HG02938 (cell line): ENCODE measurements around the gene CALD1.

ENCODE experiments used
- ATAC-seq: cut with Tn5 transposase; IDR thresholded peaks from one replicate; pipeline ENCODE4 v1.9.1; 2021; ENCODE audit warnings: mild to moderate bottlenecking, moderate library complexity; ENCODE audit not compliant: unreplicated experiment

Gene CALD1

GRCh38 chr7:134820295-134820694 lies 40.9 kb downstream of the CALD1 start:
- ATAC-seq = no peak

DNA sequence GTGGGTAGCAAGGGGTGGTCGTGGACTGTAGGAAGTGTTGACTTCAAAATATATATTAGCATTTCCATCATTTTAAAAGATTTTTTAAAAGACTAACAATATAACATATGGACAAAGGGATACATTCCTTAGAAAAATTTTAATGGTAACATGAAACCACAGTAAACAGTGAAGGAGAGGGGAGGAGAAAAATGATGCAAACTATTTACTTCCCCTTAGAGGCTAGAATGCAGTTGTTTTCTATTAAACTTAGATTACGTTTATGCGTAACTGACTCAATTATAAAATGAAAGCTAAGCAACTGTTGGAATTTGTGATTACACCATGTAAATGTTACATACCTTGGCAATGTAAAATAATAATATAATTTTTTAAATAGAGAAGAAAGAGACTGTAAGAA lies 41.3 kb downstream of the CALD1 start:
- no peak for ATAC-seq

- no peak for ATAC-seq
Measured at GRCh38 chr7:134823400-134823799, 44.0 kb downstream of the CALD1 start.

DNA sequence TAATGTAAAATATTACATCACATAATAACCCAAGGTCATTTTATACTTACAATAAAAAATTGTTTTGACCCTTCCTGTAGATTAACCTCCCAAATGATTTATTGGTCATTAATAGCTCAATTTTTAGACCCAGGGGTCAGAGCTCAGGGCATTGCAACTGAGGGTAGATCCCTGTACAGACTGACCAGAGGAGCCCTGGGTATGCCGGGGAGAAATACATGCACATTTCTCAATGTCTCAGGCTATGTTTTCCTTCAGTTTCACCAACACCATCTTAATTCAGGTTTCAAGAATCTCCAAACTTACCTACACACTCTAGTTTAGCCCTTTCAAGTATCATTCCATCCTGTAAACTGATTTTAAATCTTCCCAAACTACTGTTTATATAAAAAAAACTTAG lies 46.2 kb downstream of the CALD1 start:
- ATAC-seq = no peak

DNA sequence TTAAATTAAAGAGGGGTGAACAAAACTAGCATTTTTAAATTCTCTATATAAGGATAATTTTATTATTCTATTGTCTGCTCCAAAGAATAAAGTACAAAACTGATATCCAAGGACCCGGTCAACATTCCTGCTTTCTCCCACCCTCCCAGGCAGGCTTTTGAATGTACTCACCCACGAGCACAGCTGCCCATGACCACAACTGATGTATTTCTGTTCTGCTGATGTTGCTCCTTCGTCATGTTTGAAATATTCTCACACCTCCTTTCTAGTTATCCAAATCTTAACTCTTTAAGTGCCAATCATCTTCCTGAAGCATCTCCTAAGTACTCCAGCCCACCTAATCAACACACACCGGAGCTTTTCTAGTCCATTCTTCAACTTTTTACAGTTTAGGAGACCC lies 46.7 kb downstream of the CALD1 start:
- ATAC-seq = no peak

- no peak for ATAC-seq
Measured at GRCh38 chr7:134827436-134827835, 48.0 kb downstream of the CALD1 start.

GRCh38 chr7:134827889-134828288 lies 48.5 kb downstream of the CALD1 start:
- no peak for ATAC-seq

- no peak for ATAC-seq
Measured at GRCh38 chr7:134828361-134828760, 48.9 kb downstream of the CALD1 start.

DNA sequence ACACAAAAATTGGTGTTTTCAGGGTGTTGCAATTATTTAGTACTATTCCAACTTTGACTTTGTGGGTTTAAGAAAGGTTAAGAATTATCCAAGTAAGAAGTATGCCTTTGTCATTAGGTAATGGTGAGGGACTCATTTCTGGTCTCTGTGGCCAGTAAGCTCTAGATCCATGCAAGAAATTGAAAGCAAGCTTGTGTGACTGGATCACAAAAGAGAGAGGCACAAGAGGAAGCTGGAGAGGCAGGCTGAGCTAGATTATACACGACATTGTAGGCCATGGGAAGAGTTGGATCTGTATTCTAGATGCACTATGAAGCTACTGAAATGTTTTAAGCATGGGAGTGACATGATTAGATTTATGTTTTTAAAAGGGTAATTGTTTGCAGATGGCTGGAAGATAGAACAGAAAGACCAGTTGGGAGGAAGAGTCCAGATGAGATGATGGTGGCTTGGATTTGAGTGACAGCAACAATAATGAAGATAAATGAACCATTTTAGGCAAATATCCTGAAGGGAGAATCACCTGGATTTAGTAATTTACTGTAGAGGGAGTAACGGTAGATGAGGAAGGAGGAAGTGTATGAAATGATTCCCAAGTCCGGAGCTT lies 50.0 kb downstream of the CALD1 start:
- ATAC-seq = no peak

DNA sequence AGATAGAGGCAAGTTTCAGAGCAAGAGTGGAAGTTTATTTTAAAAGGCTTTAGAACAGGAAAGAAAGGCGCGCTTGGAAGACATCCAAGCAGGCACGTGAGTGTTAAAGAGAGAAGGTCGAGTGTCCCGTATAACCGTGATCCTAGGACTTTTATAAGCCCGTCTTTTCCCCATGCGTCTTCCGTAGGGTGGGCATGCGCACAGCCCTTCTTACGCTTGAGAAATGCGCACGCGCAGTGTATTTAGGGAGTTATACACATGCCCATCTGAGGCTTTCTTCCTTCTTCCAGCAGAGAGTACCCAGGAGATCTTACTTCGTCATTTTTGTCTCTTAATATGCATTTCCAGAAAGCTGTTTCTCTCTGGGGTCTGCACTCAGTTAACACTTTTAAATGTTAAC lies 52.4 kb downstream of the CALD1 start:
- no peak for ATAC-seq

- ATAC-seq = no peak
Measured at GRCh38 chr7:134832367-134832766, 52.9 kb downstream of the CALD1 start.

DNA sequence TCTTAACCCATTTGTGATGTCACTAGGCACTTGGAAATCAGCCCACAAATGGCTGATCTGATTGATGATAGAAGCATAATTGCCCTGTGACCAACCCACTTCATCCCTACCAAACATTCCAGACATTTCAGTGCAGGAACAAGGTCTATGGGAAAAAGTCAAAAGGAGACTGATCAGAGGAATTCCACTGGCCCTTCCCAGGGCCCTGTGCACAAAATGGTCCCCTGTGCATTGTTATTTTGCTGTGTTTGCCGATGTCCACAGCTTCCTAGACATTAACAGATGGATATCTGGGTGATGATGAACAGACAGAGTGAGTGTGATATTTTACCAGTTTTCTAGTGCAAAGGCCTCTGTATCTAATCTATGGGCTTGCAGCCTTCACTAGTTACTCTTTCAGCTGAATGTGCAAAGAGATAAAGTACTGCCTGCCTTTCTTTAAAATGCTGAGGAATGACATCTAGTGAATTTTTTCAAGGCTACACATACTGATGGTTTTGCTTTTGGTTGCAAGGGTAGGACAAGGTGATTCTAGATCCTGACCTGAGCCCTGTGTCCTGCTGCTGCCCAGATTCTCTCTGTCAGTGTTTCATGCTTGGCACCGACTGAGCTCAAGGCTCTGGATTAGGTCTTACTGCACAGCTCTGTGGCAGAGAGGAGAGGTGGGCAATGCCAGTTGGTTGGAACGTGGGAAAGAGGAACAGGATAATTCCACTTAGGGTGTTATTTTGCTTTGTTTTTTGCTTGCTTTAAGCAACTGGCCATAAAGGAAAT lies 55.4 kb downstream of the CALD1 start:
- no peak for ATAC-seq

- no peak for ATAC-seq
Measured at GRCh38 chr7:134835463-134835823, 56.0 kb downstream of the CALD1 start.

GRCh38 chr7:134836447-134836846 lies 57.0 kb downstream of the CALD1 start:
- ATAC-seq = no peak

DNA sequence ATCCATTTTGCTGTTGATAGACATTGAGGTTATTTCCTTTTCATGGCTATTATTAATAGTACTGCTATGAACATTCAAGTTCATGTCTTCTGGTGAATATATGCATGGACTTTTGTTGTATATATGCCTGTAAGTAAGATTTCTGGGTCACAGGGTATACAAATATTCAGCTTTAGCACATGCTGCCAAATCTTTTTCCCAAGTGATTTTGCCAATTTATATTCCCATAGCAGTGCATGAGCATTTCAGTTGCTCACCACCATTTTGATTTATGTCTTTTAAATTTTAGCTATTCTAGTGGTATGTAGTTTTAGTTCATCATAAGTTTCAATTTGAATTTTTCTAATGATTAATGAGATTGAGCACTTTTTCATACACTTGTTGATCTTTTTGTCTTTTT lies 59.9 kb downstream of the CALD1 start:
- no peak for ATAC-seq

GRCh38 chr7:134842062-134842461 lies 62.6 kb downstream of the CALD1 start:
- no peak for ATAC-seq

GRCh38 chr7:134842886-134843430 lies 63.5 kb downstream of the CALD1 start:
- no peak for ATAC-seq

DNA sequence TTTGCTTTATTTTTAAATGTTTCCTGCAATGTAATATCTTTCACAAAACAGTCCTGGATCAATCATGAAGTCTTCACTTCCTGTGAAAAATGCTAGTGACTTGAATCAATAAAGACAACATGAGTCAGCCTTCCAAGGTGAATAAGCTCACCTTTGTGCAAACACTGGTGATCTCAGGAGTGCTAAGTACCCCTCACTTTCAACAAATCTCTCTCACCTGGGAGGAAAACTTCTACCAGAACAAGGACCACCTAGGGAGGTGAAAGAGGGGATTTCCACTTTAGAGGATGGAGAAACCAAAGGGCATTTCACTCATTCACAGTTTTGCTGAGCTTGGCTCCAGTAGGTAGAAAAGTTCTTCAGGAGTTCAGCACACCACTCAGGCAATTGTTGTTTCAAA lies 64.8 kb downstream of the CALD1 start:
- no peak for ATAC-seq

DNA sequence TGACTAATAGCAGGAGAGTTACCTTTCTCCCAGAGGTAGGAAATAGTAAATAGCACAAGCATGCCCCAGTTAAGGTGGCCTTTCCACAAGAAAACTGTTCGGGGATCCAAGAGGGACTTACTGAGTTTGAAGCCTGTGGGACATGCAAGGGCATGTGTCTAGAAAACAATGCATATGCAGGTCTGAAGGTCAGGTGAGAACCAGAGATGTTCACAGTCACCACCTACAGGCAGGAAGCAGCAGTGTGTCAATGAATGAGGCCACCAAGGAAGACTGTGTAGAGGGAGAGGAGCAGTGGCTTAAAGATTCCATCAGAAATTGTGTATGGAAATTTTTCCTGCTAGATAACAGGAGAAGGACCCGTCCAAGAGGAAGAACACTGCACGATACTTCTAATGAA lies 66.0 kb downstream of the CALD1 start:
- no peak for ATAC-seq

GRCh38 chr7:134847851-134848588 lies 68.6 kb downstream of the CALD1 start:
- ATAC-seq = no peak

GRCh38 chr7:134850066-134850465 lies 70.6 kb downstream of the CALD1 start:
- no peak for ATAC-seq

DNA sequence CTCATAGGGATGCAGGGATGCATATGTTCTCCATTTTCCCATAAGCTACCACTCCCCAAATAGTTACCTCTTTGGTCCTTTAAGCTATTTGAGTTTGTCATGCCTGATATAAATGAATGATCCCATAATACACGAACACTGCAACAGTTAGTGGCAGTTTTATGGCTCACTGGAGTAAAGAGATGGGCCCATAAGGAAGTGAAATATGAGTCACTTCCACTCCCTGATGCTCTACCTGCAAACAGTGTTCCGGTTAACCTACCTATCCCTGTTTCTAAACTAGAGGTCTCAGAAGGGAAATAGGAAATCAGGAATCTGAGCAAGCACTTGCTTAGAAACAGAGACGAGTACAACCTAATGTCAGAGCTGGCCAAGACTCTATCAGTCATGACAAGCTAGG lies 71.7 kb downstream of the CALD1 start:
- no peak for ATAC-seq
